ENCODE data around the gene KANSL2. TPM values are rescaled to one million over a fixed set of nuclear protein-coding genes. Genes with fewer than 3 reads are reported as not detected.

The KANSL2 gene
- total and polyA plus RNA-seq, 7 donors = 13.2 to 63.0 (median 28.2) TPM

DNA sequence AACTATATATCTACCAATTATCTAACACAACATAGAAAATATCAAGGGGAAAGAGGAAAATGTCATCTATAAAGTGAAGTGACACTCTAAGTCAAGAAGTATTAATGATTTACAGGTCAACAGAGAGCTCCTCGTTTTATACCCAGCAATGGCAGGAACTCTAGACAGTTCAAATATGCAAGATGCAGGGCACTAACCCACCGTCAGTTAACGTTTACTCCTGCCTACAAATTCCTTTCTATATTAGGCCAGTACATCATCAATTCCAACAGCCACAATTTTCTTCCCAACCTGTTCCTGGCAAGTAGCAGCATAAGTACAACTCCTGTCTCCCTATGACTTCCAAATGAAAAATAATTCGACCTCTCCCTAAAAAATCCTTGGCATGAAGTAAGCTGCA is 9.0 kb upstream of the KANSL2 start:
- H3K27me3 ChIP-seq = no peaks in the 10 kb centered on the region
- no peak overlapping the region for H3K4me3 ChIP-seq
- TF ChIP-seq POLR2A (IDR thresholded peaks at IDR 0.05) (no peak), EP300 (IDR thresholded peaks at IDR 0.05) (no peak), POLR2AphosphoS5 (IDR thresholded peaks at IDR 0.05) (no peak)
- TF ChIP-seq, protein P1, sequence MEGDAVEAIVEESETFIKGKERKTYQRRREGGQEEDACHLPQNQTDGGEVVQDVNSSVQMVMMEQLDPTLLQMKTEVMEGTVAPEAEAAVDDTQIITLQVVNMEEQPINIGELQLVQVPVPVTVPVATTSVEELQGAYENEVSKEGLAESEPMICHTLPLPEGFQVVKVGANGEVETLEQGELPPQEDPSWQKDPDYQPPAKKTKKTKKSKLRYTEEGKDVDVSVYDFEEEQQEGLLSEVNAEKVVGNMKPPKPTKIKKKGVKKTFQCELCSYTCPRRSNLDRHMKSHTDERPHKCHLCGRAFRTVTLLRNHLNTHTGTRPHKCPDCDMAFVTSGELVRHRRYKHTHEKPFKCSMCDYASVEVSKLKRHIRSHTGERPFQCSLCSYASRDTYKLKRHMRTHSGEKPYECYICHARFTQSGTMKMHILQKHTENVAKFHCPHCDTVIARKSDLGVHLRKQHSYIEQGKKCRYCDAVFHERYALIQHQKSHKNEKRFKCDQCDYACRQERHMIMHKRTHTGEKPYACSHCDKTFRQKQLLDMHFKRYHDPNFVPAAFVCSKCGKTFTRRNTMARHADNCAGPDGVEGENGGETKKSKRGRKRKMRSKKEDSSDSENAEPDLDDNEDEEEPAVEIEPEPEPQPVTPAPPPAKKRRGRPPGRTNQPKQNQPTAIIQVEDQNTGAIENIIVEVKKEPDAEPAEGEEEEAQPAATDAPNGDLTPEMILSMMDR (IDR thresholded peaks at IDR 0.05) = no peak
- H3K4me1 ChIP-seq = peaks cover 0 to 18% (median 14%) of the 10 kb centered on the region in 4 donors
- no peaks in the 10 kb centered on the region for H3K9me3 ChIP-seq
- WGBS, 2 donors = 36 to 64% methylated on average over 4 of the region's 4 CpGs
- intact Hi-C loops (cut with DNase I) = no loop called here
- H3K27ac ChIP-seq = peak overlapping the region in 1 of 4 donors; percentile 62
- H3K36me3 ChIP-seq = peaks cover 19 to 60% (median 29%) of the 10 kb centered on the region in 4 donors
- no peak for DNase-seq

DNA sequence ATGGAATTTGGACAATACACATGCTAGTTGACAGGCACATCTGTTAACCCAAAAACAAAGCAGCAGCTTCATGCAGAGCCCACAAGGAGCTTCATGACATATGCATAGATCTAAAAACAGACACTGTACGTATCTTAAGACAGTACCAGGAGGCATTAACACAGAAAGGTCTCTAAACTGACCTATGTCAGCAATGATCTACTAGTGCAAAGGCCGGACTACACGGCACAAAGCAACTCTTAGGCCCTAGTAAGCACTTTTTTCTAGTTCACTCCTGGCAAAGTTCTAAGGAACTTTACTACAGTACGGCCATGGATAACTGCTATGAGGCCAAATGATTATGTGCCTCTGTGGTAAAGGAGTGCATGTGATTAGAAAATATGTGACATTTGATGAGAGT is 8.4 kb upstream of the KANSL2 start:
- H3K36me3 ChIP-seq = peaks cover 19 to 55% (median 27%) of the 10 kb centered on the region in 4 donors
- intact Hi-C loops (cut with DNase I) = no loop called here
- TF ChIP-seq EP300 (IDR thresholded peaks at IDR 0.05) (no peak), POLR2A (IDR thresholded peaks at IDR 0.05) (no peak), POLR2AphosphoS5 (IDR thresholded peaks at IDR 0.05) (no peak)
- TF ChIP-seq, protein P1 (IDR thresholded peaks at IDR 0.05) = no peak

DNA sequence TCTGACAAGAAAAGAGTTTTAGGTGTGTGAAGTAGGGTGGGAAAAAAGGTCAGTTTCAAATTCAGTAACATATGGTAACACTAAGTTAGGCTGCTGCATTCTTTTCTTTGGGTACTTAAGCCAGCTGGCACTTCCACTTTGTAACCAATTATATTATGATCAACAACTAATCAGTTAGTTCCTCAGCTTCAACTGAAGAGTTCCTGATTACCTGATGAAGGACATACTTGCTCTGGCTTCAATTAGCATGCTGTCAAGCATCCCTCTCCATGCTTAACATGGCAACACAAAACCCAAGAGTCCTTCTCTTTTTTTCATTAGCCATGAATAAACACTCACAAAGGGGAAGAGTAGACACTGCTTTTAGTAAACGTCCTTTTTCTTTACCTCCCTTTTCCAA is 6.8 kb upstream of the KANSL2 start:
- H3K27ac ChIP-seq = no peak overlapping the region
- 66 to 76% methylated on average over 1 of the region's 1 CpG for WGBS, 2 donors
- H3K9me3 ChIP-seq = no peaks in the 10 kb centered on the region
- intact Hi-C loops (cut with DNase I) = no loop called here
- TF ChIP-seq, protein P1 (IDR thresholded peaks at IDR 0.05) = no peak
- TF ChIP-seq POLR2AphosphoS5 (IDR thresholded peaks at IDR 0.05) (no peak), EP300 (IDR thresholded peaks at IDR 0.05) (no peak), POLR2A (IDR thresholded peaks at IDR 0.05) (no peak)
- H3K4me3 ChIP-seq = no peak overlapping the region
- peaks cover 10 to 39% (median 16%) of the 10 kb centered on the region in 4 donors for H3K36me3 ChIP-seq
- DNase-seq = no peak
- peaks cover 0 to 18% (median 14%) of the 10 kb centered on the region in 4 donors for H3K4me1 ChIP-seq
- H3K27me3 ChIP-seq = no peaks in the 10 kb centered on the region

More for the DNA sequence above, 8.4 kb upstream of the KANSL2 start:
- 80 to 83% methylated on average over 4 of the region's 4 CpGs for WGBS, 2 donors
- no peaks in the 10 kb centered on the region for H3K9me3 ChIP-seq
- no peak for DNase-seq
- H3K4me3 ChIP-seq = no peak overlapping the region
- peak overlapping the region in 2 of 4 donors; percentile 12 to 62 for H3K27ac ChIP-seq
- H3K27me3 ChIP-seq = no peaks in the 10 kb centered on the region
- H3K4me1 ChIP-seq = peaks cover 0 to 18% (median 14%) of the 10 kb centered on the region in 4 donors

DNA sequence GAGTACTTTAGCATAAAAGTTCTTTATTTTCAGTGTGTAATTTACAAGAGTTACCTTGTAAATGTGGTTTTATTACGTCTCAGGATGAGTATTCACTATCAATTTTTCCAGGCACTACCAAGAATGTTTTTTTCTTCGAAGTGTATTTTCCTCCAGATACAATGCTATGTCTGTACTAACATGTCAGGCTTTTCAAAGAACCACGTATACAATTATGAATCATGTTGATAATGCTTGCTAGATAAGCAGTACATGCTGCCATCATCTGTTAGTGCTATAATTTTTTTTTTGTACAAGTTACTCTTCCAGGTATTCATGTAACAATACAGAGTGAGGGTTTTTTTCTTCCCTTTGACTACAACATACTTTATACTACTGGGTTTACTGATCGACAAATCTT is 5.6 kb upstream of the KANSL2 start:
- Histone ChIP-seq H3K4me1 (peaks cover 0 to 21% (median 16%) of the 10 kb centered on the region in 4 donors), H3K4me3 (no peak overlapping the region), H3K36me3 (peaks cover 0 to 26% (median 4%) of the 10 kb centered on the region in 4 donors), H3K27me3 (no peaks in the 10 kb centered on the region), H3K9me3 (no peaks in the 10 kb centered on the region), H3K27ac (no peak overlapping the region)
- 83 to 89% methylated on average over 4 of the region's 4 CpGs for WGBS, 2 donors
- DNase-seq = no peak
- intact Hi-C loops (cut with DNase I) = no loop called here
- TF ChIP-seq POLR2A (IDR thresholded peaks at IDR 0.05) = no peak
- TF ChIP-seq EP300 (IDR thresholded peaks at IDR 0.05) = no peak
- TF ChIP-seq POLR2AphosphoS5 (IDR thresholded peaks at IDR 0.05) = no peak
- TF ChIP-seq, protein P1 (IDR thresholded peaks at IDR 0.05) = no peak

Data from sigmoid colon (tissue), 7 donors.